ENCODE data around the gene ARID2. TPM values are rescaled to one million over a fixed set of nuclear protein-coding genes. Genes with fewer than 3 reads are reported as not detected.

ARID2 gene
- total and polyA plus RNA-seq, 9 of the 15 experiments (the other 6 are each of a cell fraction or from before 2014, with no cell fraction given), result 13.4 to 41.6 (median 29.4) TPM

GRCh38 chr12:45866299-45866698 is 136.8 kb downstream of the ARID2 start (continued):
- no peak for TF ChIP-seq ARID2 (IDR thresholded peaks at IDR 0.05)
- TF ChIP-seq ZNF398 (CRISPR knock-in tag; IDR thresholded peaks at IDR 0.05), result no peak
- TF ChIP-seq C11orf30 (IDR thresholded peaks at IDR 0.05; ENCODE audit: low read depth), result peak; percentile 91
- TF ChIP-seq HNRNPUL1 (IDR thresholded peaks at IDR 0.05; ENCODE audit: low read length), result no peak
- TF ChIP-seq CREBBP (IDR thresholded peaks at IDR 0.05; ENCODE audit: low read depth, low read length), result no peak
- peak; percentile 87 for TF ChIP-seq MAFG (tag; conservative IDR thresholded peaks at IDR 0.05)

GRCh38 chr12:45872446-45872845 is 142.9 kb downstream of the ARID2 start:
- H4K20me1 ChIP-seq (replicated peaks; ENCODE audit: control insufficient read depth, insufficient read depth, low read length), result no peaks in the 10 kb centered on the region
- ChIA-PET CTCF (ENCODE audit: low intra/inter-chr PET ratio) (no interaction called here), POLR2A (interaction anchor here (1.2 kb wide), 1 partner anchor 16 kb away, joined by 3 read pairs; no protein-coding TSS in a partner anchor)
- intact Hi-C loops (cut with micrococcal nuclease) (no loop called here), in situ Hi-C loops (cut with MboI) (no loop called here)
- no peaks in the 10 kb centered on the region for H3K27me3 ChIP-seq (ENCODE audit: control insufficient read depth in 2 of 2, insufficient read depth in 2 of 2, low read length in 2 of 2)
- no TSS peak for BruUV-seq (replicated peaks)
- no peak for FAIRE-seq
- H3K9me3 ChIP-seq (replicated peaks; ENCODE audit: control insufficient read depth, insufficient read depth, low read depth, low read length), result no peaks in the 10 kb centered on the region
- no peak overlapping the region for H2AFZ ChIP-seq (ENCODE audit: low read depth, low read length)
- 82% methylated on average over 7 of the region's 7 CpGs for WGBS (ENCODE audit: insufficient coverage, low coverage, missing lambda C conversion rate)
- ATAC-seq, result no peak
- H3K9ac ChIP-seq (ENCODE audit: insufficient read depth in 1 of 2, low read depth in 2 of 2, low read length in 2 of 2), result no peak overlapping the region
- H3K9me1 ChIP-seq (ENCODE audit: control insufficient read depth, insufficient read depth, low read length), result no peaks in the 10 kb centered on the region
- no peak overlapping the region for H3K27ac ChIP-seq (ENCODE audit: extremely low read depth, low read depth, low read length)
- 0 out of 3 replicates have a peak, but pooled peaks cover 1% of the 10 kb centered on the region for H3K79me2 ChIP-seq (ENCODE audit: control insufficient read depth, insufficient read depth, low read length)
- peaks cover 43% of the 10 kb centered on the region for H3K36me3 ChIP-seq (ENCODE audit: control insufficient read depth, insufficient read depth, low read length)
- no peak overlapping the region for H3K4me2 ChIP-seq (ENCODE audit: insufficient read depth, low read length)
- no peaks in the 10 kb centered on the region for H3K4me1 ChIP-seq (replicated peaks in 1 of 2; ENCODE audit: control insufficient read depth in 2 of 2, insufficient read depth in 2 of 2, low read length in 2 of 2)
- no peak overlapping the region for H3K4me3 ChIP-seq
- DNase-seq (ENCODE audit: extremely low read depth in 1 of 4, low spot score in 3 of 4), result no peak
- TF ChIP-seq RBBP5 (IDR thresholded peaks at IDR 0.05; ENCODE audit: borderline replicate concordance, insufficient read depth, low read length, poor library complexity, severe bottlenecking), result no peak
- no peak for TF ChIP-seq ZNF232 (CRISPR knock-in tag; IDR thresholded peaks at IDR 0.05)
- no peak for TF ChIP-seq TCF7 (IDR thresholded peaks at IDR 0.05; ENCODE audit: borderline replicate concordance)
- TF ChIP-seq ZFP1 (CRISPR knock-in tag; IDR thresholded peaks at IDR 0.05), result no peak
- TF ChIP-seq REST (IDR thresholded peaks at IDR 0.05; ENCODE audit: borderline replicate concordance), result no peak
- TF ChIP-seq REST (CRISPR knock-in tag; IDR thresholded peaks at IDR 0.05; ENCODE audit: low read depth), result no peak
